H9 (cell line): ENCODE measurements around the gene PTCRA. TPM values are rescaled to one million over a fixed set of nuclear protein-coding genes. Genes with fewer than 3 reads are reported as not detected.
A peak's percentile ranks its signal among the peaks of the same experiment; 100 is the strongest.
"Not testable (repeated sequence)": the region's sequence is repeated elsewhere in the genome, so short reads cannot be mapped to it uniquely, and the experiment has no call there.

Experiments
- DNase-seq: peaks from one replicate; pipeline ENCODE4 v3.0.0-alpha.2; 2017
- H2AFZ ChIP-seq: one replicate; pipeline ENCODE4 v1.6.1; 2013; ENCODE audit warnings: mild to moderate bottlenecking, low read length, control low read depth, moderate library complexity
- H2AK5ac ChIP-seq: 2 replicates; pipeline ENCODE4 v1.6.1; 2013; ENCODE audit warnings: low read length, control low read depth, mixed read lengths; ENCODE audit not compliant: insufficient read length
- H2BK120ac ChIP-seq: one replicate; pipeline ENCODE4 v1.6.1; 2013; ENCODE audit warnings: low read depth, mild to moderate bottlenecking, low read length, control low read depth, inconsistent platforms; ENCODE audit not compliant: poor library complexity, severe bottlenecking
- H2BK12ac ChIP-seq: 2 replicates; pipeline ENCODE4 v1.6.1; 2013; ENCODE audit warnings: low read length, control low read depth, mixed read lengths, low read depth; ENCODE audit not compliant: insufficient read length
- H2BK15ac ChIP-seq: 2 replicates; pipeline ENCODE4 v1.6.1; 2013; ENCODE audit warnings: low read depth, low read length, control low read depth
- H2BK20ac ChIP-seq: one replicate; pipeline ENCODE4 v1.6.1; 2013; ENCODE audit warnings: low read depth, mild to moderate bottlenecking, low read length, control low read depth, inconsistent platforms; ENCODE audit not compliant: poor library complexity, severe bottlenecking
- H2BK5ac ChIP-seq: 2 replicates; pipeline ENCODE4 v1.6.1; 2013; ENCODE audit warnings: low read length, control low read depth, mixed read lengths; ENCODE audit not compliant: insufficient read length
- H3K14ac ChIP-seq: 2 replicates; pipeline ENCODE4 v1.6.1; 2013; ENCODE audit warnings: low read length, control low read depth; ENCODE audit not compliant: insufficient read depth
- H3K18ac ChIP-seq: 2 replicates; pipeline ENCODE4 v1.6.1; 2013; ENCODE audit warnings: low read depth, mild to moderate bottlenecking, mixed read lengths, low read length, control low read depth; ENCODE audit not compliant: insufficient read length
- H3K23ac ChIP-seq: 2 replicates; pipeline ENCODE4 v1.6.1; 2013; ENCODE audit warnings: low read length, control low read depth, mixed read lengths, low read depth; ENCODE audit not compliant: insufficient read length
- H3K23me2 ChIP-seq: 2 replicates; pipeline ENCODE4 v1.6.1; 2013; ENCODE audit warnings: low read depth, mild to moderate bottlenecking, mixed read lengths, low read length, control low read depth; ENCODE audit not compliant: insufficient read length, poor library complexity, severe bottlenecking
- H3K27ac ChIP-seq: 2 replicates; pipeline ENCODE4 v1.5.1; 2013; ENCODE audit warnings: low read length, control low read depth, mixed read lengths, low read depth; ENCODE audit not compliant: insufficient read length
- H3K27me3 ChIP-seq: 2 replicates; pipeline ENCODE4 v1.6.1; 2013; ENCODE audit warnings: low read length, control low read depth, inconsistent platforms; ENCODE audit not compliant: insufficient read depth
- H3K4ac ChIP-seq: 2 replicates; pipeline ENCODE4 v1.6.1; 2013; ENCODE audit warnings: low read depth, mild to moderate bottlenecking, control low read depth, inconsistent platforms, low read length, moderate library complexity
- H3K4me1 ChIP-seq: 2 replicates; pipeline ENCODE4 v1.6.1; 2013; ENCODE audit warnings: low read length, control low read depth, inconsistent platforms; ENCODE audit not compliant: insufficient read depth
- H3K4me2 ChIP-seq: 2 replicates; pipeline ENCODE4 v1.6.1; 2013; ENCODE audit warnings: low read length, control low read depth, mixed read lengths; ENCODE audit not compliant: insufficient read length, insufficient read depth
- H3K56ac ChIP-seq: 2 replicates; pipeline ENCODE4 v1.6.1; 2013; ENCODE audit warnings: low read depth, mild to moderate bottlenecking, mixed read lengths, low read length, control low read depth; ENCODE audit not compliant: insufficient read length
- H3K79me1 ChIP-seq: 2 replicates; pipeline ENCODE4 v1.6.1; 2013; ENCODE audit warnings: low read depth, mild to moderate bottlenecking, moderate library complexity, low read length, control low read depth, inconsistent platforms; ENCODE audit not compliant: insufficient read depth, poor library complexity, severe bottlenecking
- H3K79me2 ChIP-seq: 2 replicates; pipeline ENCODE4 v1.6.1; 2013; ENCODE audit warnings: low read length, control low read depth, inconsistent platforms; ENCODE audit not compliant: insufficient read depth
- H3K9ac ChIP-seq: 2 replicates; pipeline ENCODE4 v1.6.1; 2013; ENCODE audit warnings: low read length, control low read depth, mixed read lengths; ENCODE audit not compliant: insufficient read length; ENCODE audit errors: extremely low read depth
- H3K9me3 ChIP-seq: one replicate; pipeline ENCODE4 v1.6.1; 2013; ENCODE audit warnings: low read depth, low read length, inconsistent platforms; ENCODE audit not compliant: control insufficient read depth
- H3T11ph ChIP-seq: one replicate; pipeline ENCODE4 v1.6.1; 2013; ENCODE audit warnings: mild to moderate bottlenecking, low read length, control low read depth, inconsistent platforms
- H4K20me1 ChIP-seq: one replicate; pipeline ENCODE4 v1.6.1; 2013; ENCODE audit not compliant: control insufficient read depth, insufficient read length, insufficient read depth
- H4K5ac ChIP-seq: 2 replicates; pipeline ENCODE4 v1.6.1; 2013; ENCODE audit warnings: low read depth, mild to moderate bottlenecking, mixed read lengths, low read length, control low read depth; ENCODE audit not compliant: insufficient read length
- H4K8ac ChIP-seq: replicated peaks from 2 replicates; pipeline ENCODE4 v1.6.1; 2013; ENCODE audit warnings: low read length, control low read depth, mixed read lengths, low read depth; ENCODE audit not compliant: insufficient read length
- H4K91ac ChIP-seq: 2 replicates; pipeline ENCODE4 v1.6.1; 2013; ENCODE audit warnings: low read depth, mild to moderate bottlenecking, moderate library complexity, mixed read lengths, low read length, control low read depth; ENCODE audit not compliant: insufficient read length
- H3K27ac Mint-ChIP-seq, 3 experiments: 2 replicates in 2 of 3; 3 replicates in 1 of 3; pipeline ENCODE4 v1.8.0; 2020 to 2021; ENCODE audit warnings: mixed read lengths in 3 of 3, mild to moderate bottlenecking in 1 of 3, moderate library complexity in 1 of 3
- H3K27me3 Mint-ChIP-seq: 2 replicates; pipeline ENCODE4 v1.8.0; 2021; ENCODE audit warnings: low read depth, mild to moderate bottlenecking, moderate library complexity, mixed read lengths
- H3K36me3 Mint-ChIP-seq, 3 experiments: 2 replicates in 2 of 3; 3 replicates in 1 of 3; pipeline ENCODE4 v1.8.0; 2020 to 2021; ENCODE audit warnings: low read depth in 3 of 3, mixed read lengths in 3 of 3; ENCODE audit not compliant: insufficient read depth in 1 of 3
- H3K4me1 Mint-ChIP-seq, 2 experiments: 2 replicates each; pipeline ENCODE4 v1.8.0; 2020; ENCODE audit warnings: mixed read lengths in 2 of 2
- H3K4me3 Mint-ChIP-seq, 2 experiments: 2 replicates in 1 of 2; 3 replicates in 1 of 2; pipeline ENCODE4 v1.8.0; 2020 to 2021; ENCODE audit warnings: mild to moderate bottlenecking in 2 of 2, mixed read lengths in 2 of 2, moderate library complexity in 1 of 2
- H3K9me3 Mint-ChIP-seq, 2 experiments: 2 replicates in 1 of 2; 3 replicates in 1 of 2; pipeline ENCODE4 v1.8.0; 2020; ENCODE audit warnings: mild to moderate bottlenecking in 2 of 2, mixed read lengths in 2 of 2, moderate library complexity in 1 of 2
- WGBS: extraction: QIAGEN DNeasy Blood & Tissue Kit; methylation state at CpG from one replicate; pipeline ENCODE4 v1.1.7; 2013; ENCODE audit warnings: missing lambda C conversion rate, low lambda C conversion rate, mixed read lengths; ENCODE audit not compliant: insufficient read length; ENCODE audit errors: extremely low coverage; 5-methylcytosine and 5-hydroxymethylcytosine counted together
- total RNA-seq: library from RNA; stranded (reverse); gene quantifications from 2 replicates; pipeline ENCODE4 v1.2.1, GENCODE V29; 2021
- TF ChIP-seq, protein P1 (sequence below): fragments of 200-600 bp; sonication (generic); conservative IDR thresholded peaks from 3 replicates; pipeline ENCODE4 v1.8.0; 2021; ENCODE audit warnings: antibody characterized with exemption, mild to moderate bottlenecking

PTCRA gene
- total RNA-seq, 1 experiment from 2014 or later = not detected

DNA sequence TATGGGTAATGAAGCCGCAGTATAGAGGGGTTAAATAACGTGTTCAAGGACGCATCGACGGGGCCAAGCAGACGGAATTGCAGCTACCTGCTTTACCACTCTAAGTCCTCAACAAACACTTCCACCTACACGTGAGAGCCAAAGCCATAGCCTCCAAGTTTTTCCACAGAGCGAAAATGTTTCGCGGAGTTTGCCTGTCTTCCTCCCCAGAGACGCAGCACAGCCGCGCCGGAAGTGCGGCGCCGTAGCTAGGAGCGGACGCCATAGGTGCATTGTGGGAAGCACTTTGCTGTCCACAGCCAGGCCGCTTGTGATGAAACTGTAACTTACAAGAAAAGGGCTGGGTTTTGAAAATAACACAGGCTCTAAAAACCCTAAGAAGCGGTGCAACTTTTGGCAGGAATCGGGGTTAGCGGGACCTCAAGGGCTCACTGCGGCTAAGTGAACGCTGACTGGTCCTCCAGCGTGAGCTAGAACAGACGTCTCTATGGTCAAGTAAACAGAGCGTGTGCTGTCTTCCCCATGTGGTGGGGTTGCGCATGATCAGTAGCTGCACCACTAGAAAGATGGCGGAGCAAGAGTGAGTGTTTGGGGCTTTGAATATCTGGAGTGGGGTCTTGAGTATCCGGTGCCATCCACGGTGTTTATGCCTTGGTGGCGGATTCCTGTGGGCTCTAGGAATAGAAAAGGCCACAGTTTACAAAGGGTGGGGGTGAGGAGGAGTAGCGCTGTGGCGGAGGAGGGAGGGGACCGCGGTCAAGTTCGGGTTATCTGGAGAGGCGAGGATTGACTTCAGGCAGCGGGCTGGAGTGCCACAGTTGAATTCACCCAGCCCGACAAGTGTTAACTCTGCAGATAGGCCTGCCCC lies 36.2 kb upstream of the PTCRA start, which contains the start of gene RPL7L1:
Gene RPL7L1 (plus strand): TSS at position 245 of the 868 bp plus-strand sequence. CDS start 295 bp downstream, at position 540.
- Histone ChIP-seq H3K4me1 (no peaks in the 10 kb centered on the region), H2BK120ac (peak within 1 kb of the TSS; percentile 91), H3T11ph (no peak within 1 kb of the TSS), H3K18ac (peak within 1 kb of the TSS; percentile 97), H3K27me3 (no peaks in the 10 kb centered on the region), H3K27ac (peak within 1 kb of the TSS; percentile 69), H4K8ac (peak within 1 kb of the TSS; percentile 38), H2BK5ac (peak within 1 kb of the TSS; percentile 46), H2AK5ac (no peak within 1 kb of the TSS), H3K23me2 (peaks cover 7% of the 10 kb centered on the region), H2BK20ac (no peak within 1 kb of the TSS), H3K79me1 (peaks cover 10% of the 10 kb centered on the region), H3K23ac (no peak within 1 kb of the TSS), H3K56ac (peak within 1 kb of the TSS; percentile 50), H2BK12ac (no peak within 1 kb of the TSS), H3K4me2 (peak within 1 kb of the TSS; percentile 82), H3K9ac (peak within 1 kb of the TSS; percentile 93), H3K9me3 (no peaks in the 10 kb centered on the region), H3K79me2 (peaks cover 8% of the 10 kb centered on the region; the same call in 1 of the 2 replicates), H4K5ac (peak within 1 kb of the TSS; percentile 65), H3K4ac (peak within 1 kb of the TSS; percentile 58; the same call in 1 of the 2 replicates), H2BK15ac (no peak within 1 kb of the TSS), H3K14ac (peak within 1 kb of the TSS; percentile 93), H4K91ac (no peak within 1 kb of the TSS), H4K20me1 (no peaks in the 10 kb centered on the region), H2AFZ (peak within 1 kb of the TSS; percentile 26)
- no CpG with 5 or more reads among the region's 41 CpGs for WGBS
- H3K4me1 Mint-ChIP-seq = peaks cover 0 to 4% of the 10 kb centered on the region in 2 experiments; a peak in 1 of 4 replicates
- no peaks in the 10 kb centered on the region for H3K9me3 Mint-ChIP-seq
- no peaks in the 10 kb centered on the region for H3K27me3 Mint-ChIP-seq
- peak within 1 kb of the TSS; percentile 100 for H3K4me3 Mint-ChIP-seq
- peaks cover 20 to 40% (median 28%) of the 10 kb centered on the region in 3 experiments; a peak in 6 of 7 replicates for H3K36me3 Mint-ChIP-seq
- peak within 1 kb of the TSS; percentile 99 to 100 (median 100) for H3K27ac Mint-ChIP-seq
- DNase-seq = peak; percentile 90
- TF ChIP-seq, protein P1, sequence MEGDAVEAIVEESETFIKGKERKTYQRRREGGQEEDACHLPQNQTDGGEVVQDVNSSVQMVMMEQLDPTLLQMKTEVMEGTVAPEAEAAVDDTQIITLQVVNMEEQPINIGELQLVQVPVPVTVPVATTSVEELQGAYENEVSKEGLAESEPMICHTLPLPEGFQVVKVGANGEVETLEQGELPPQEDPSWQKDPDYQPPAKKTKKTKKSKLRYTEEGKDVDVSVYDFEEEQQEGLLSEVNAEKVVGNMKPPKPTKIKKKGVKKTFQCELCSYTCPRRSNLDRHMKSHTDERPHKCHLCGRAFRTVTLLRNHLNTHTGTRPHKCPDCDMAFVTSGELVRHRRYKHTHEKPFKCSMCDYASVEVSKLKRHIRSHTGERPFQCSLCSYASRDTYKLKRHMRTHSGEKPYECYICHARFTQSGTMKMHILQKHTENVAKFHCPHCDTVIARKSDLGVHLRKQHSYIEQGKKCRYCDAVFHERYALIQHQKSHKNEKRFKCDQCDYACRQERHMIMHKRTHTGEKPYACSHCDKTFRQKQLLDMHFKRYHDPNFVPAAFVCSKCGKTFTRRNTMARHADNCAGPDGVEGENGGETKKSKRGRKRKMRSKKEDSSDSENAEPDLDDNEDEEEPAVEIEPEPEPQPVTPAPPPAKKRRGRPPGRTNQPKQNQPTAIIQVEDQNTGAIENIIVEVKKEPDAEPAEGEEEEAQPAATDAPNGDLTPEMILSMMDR = no peak

DNA sequence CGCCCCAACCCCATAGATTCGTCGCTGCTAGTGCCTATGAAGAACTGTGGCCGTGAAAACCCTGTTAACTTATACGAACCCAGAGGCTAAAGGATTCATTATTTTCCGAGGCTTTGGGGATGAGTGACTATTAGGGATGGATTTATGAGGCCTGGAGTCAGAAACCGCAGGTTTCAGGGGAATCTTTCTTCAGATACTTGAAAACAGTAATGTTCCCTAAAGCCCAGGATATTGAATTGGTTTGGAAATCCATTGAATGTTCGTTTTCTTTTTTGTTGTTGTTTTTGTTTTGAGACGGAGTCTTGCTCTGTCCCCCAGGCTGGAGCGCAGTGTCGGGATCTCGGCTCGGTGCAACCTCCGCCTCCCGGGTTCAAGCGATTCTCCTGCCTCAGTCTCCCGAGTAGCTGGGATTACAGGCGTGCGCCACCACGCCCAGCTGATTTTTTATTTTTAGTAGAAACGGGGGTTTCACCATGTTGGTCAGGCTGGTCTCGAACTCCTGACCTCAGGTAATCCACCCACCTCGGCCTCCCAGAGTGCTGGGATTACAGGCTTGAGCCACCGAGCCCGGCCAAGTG lies 35.5 kb upstream of the PTCRA start:
- H2BK20ac ChIP-seq, H3K23me2 ChIP-seq, DNase-seq, H2BK15ac ChIP-seq, H2AFZ ChIP-seq, H3K23ac ChIP-seq, H3K4me1 ChIP-seq, H4K91ac ChIP-seq, H2BK12ac ChIP-seq, H4K20me1 ChIP-seq, H3K9me3 ChIP-seq, H3K27me3 Mint-ChIP-seq, H3K9me3 Mint-ChIP-seq, H2AK5ac ChIP-seq, H2BK120ac ChIP-seq, H3K4me1 Mint-ChIP-seq, H3K79me2 ChIP-seq, H3T11ph ChIP-seq, H3K27me3 ChIP-seq: not testable (repeated sequence)
- Histone ChIP-seq H3K14ac (peak overlapping the region; percentile 93), H3K4me2 (peak overlapping the region; percentile 82), H3K56ac (peak overlapping the region; percentile 50), H3K18ac (peak overlapping the region; percentile 76), H3K79me1 (peaks cover 10% of the 10 kb centered on the region), H4K5ac (peak overlapping the region; percentile 65), H3K27ac (peak overlapping the region; percentile 69), H3K4ac (peak overlapping the region; percentile 58; the same call in 1 of the 2 replicates), H4K8ac (peak overlapping the region; percentile 38), H3K9ac (peak overlapping the region; percentile 93), H2BK5ac (peak overlapping the region; percentile 7)
- peak overlapping the region; percentile 99 to 100 (median 100) for H3K27ac Mint-ChIP-seq
- H3K36me3 Mint-ChIP-seq = peaks cover 27 to 47% (median 35%) of the 10 kb centered on the region in 3 experiments; a peak in 6 of 7 replicates
- peak overlapping the region; percentile 100 for H3K4me3 Mint-ChIP-seq
- WGBS = no CpG with 5 or more reads among the region's 25 CpGs
